Activated naive CD4-positive, alpha-beta T cell treated with anti-CD3 and anti-CD28 coated beads for 36 hours (primary cell): ENCODE data around the gene ALKBH4. TPM values are rescaled to one million over a fixed set of nuclear protein-coding genes. Genes with fewer than 3 reads are reported as not detected.

Experiments used
- CTCF ChIA-PET: fragments of 350-600 bp; sonication (Branson Sonifier 250); formaldehyde crosslinking; loops from one replicate; lab custom pipeline; 2021; ENCODE audit warnings: antibody characterized with exemption; lab: Charles Lee
- DNase-seq: peaks from one replicate; pipeline ENCODE4 v3.0.0-alpha.2; 2020
- H3K27ac Mint-ChIP-seq: one replicate; pipeline ENCODE4 v1.8.0; 2021; ENCODE audit warnings: mild to moderate bottlenecking, mixed read lengths
- H3K27me3 Mint-ChIP-seq: one replicate; pipeline ENCODE4 v1.8.0; 2021; ENCODE audit warnings: low read depth, mixed read lengths
- H3K36me3 Mint-ChIP-seq: one replicate; pipeline ENCODE4 v1.8.0; 2021; ENCODE audit warnings: low read depth, mixed read lengths
- H3K4me1 Mint-ChIP-seq: one replicate; pipeline ENCODE4 v1.8.0; 2021; ENCODE audit warnings: low read depth, mixed read lengths
- H3K4me3 Mint-ChIP-seq: one replicate; pipeline ENCODE4 v1.8.0; 2021; ENCODE audit warnings: mild to moderate bottlenecking, moderate library complexity, mixed read lengths
- H3K9me3 Mint-ChIP-seq: one replicate; pipeline ENCODE4 v1.8.0; 2021; ENCODE audit warnings: mixed read lengths
- intact Hi-C: fragments of 100-400 bp; cut with micrococcal nuclease; formaldehyde crosslinking; loops from one replicate; pipeline ENCODE4 v1.15.1; 2023
- total RNA-seq, 2 experiments: library from RNA; stranded (reverse); gene quantifications; one replicate each; pipeline ENCODE4 v1.2.3, GENCODE V29; 2021

Gene ALKBH4
- total RNA-seq, 2 experiments from 2014 or later: 5.7 to 6.4 TPM

GRCh38 chr7:102445674-102446071 lies 19.0 kb downstream of the ALKBH4 start:
- Mint-ChIP-seq H3K27ac (no peak overlapping the region), H3K9me3 (no peaks in the 10 kb centered on the region), H3K36me3 (peaks cover 7% of the 10 kb centered on the region), H3K27me3 (no peaks in the 10 kb centered on the region), H3K4me3 (no peak overlapping the region), H3K4me1 (peaks cover 2% of the 10 kb centered on the region)
- no peak for DNase-seq
- CTCF ChIA-PET: no interaction called here
- intact Hi-C loops: no loop called here

GRCh38 chr7:102444961-102445673 lies 19.5 kb downstream of the ALKBH4 start:
- no peaks in the 10 kb centered on the region for H3K27me3 Mint-ChIP-seq

GRCh38 chr7:102439963-102440795 lies 24.5 kb downstream of the ALKBH4 start:
- no peak overlapping the region for H3K27ac Mint-ChIP-seq
- CTCF ChIA-PET: interaction anchor here (2.5 kb wide), 1 partner anchor 30 kb away, joined by 6 read pairs; no protein-coding TSS in a partner anchor
- H3K4me3 Mint-ChIP-seq: no peak overlapping the region
- intact Hi-C loops: loop anchor here (10.0 kb wide), 1 partner anchor 905 kb away; the partner anchor contains the start of genes DNAJC2 and PSMC2
- no peak for DNase-seq
- H3K36me3 Mint-ChIP-seq: peaks cover 8% of the 10 kb centered on the region
- H3K4me1 Mint-ChIP-seq: peaks cover 2% of the 10 kb centered on the region
- no peaks in the 10 kb centered on the region for H3K27me3 Mint-ChIP-seq
- H3K9me3 Mint-ChIP-seq: no peaks in the 10 kb centered on the region

More at GRCh38 chr7:102444961-102445673, 19.5 kb downstream of the ALKBH4 start:
- Mint-ChIP-seq H3K9me3 (no peaks in the 10 kb centered on the region), H3K36me3 (peaks cover 7% of the 10 kb centered on the region), H3K4me1 (peaks cover 2% of the 10 kb centered on the region), H3K4me3 (no peak overlapping the region), H3K27ac (no peak overlapping the region)
- DNase-seq: no peak
- CTCF ChIA-PET: interaction anchor here (1.0 kb wide), 1 partner anchor 18 kb away, joined by 5 read pairs; no protein-coding TSS in a partner anchor
- intact Hi-C loops: no loop called here

GRCh38 chr7:102436118-102436517 lies 28.5 kb downstream of the ALKBH4 start:
- H3K4me1 Mint-ChIP-seq: peaks cover 27% of the 10 kb centered on the region
- DNase-seq: no peak
- intact Hi-C loops: loop anchor here (10.0 kb wide), 1 partner anchor 909 kb away; the partner anchor contains the start of genes DNAJC2 and PSMC2
- no peak overlapping the region for H3K27ac Mint-ChIP-seq
- CTCF ChIA-PET: interaction anchor here (1.4 to 2.3 kb wide), 2 partner anchors 24 to 31 kb away, joined by 5 to 9 read pairs; no protein-coding TSS in a partner anchor
- no peaks in the 10 kb centered on the region for H3K9me3 Mint-ChIP-seq
- H3K4me3 Mint-ChIP-seq: no peak overlapping the region
- H3K27me3 Mint-ChIP-seq: no peaks in the 10 kb centered on the region
- peaks cover 3% of the 10 kb centered on the region for H3K36me3 Mint-ChIP-seq

- peaks cover 46% of the 10 kb centered on the region for H3K4me1 Mint-ChIP-seq
Observed at GRCh38 chr7:102434039-102434486, 30.6 kb downstream of the ALKBH4 start.

GRCh38 chr7:102433219-102434038 lies 31.2 kb downstream of the ALKBH4 start, which contains the start of gene ORAI2:
ORAI2 (plus strand) TSS chr7:102433575; CDS start chr7:102438957, 5,382 bp downstream.
- Mint-ChIP-seq H3K4me1 (peaks cover 49% of the 10 kb centered on the region), H3K27ac (peak within 1 kb of the TSS; percentile 98), H3K9me3 (no peaks in the 10 kb centered on the region), H3K4me3 (peak within 1 kb of the TSS; percentile 79), H3K27me3 (no peaks in the 10 kb centered on the region), H3K36me3 (peaks cover 3% of the 10 kb centered on the region)
- DNase-seq: peak; percentile 81
- CTCF ChIA-PET: interaction anchor here (1.0 to 2.9 kb wide), 5 partner anchors 18 to 34 kb away, joined by 3 to 12 read pairs (median 7); no protein-coding TSS in a partner anchor
- intact Hi-C loops: loop anchor here (5.0 to 10.0 kb wide), 2 partner anchors 71 to 911 kb away; partner anchors contain the start of genes DNAJC2 and PSMC2

More at GRCh38 chr7:102434039-102434486, 30.6 kb downstream of the ALKBH4 start:
- intact Hi-C loops: loop anchor here (5.0 to 10.0 kb wide), 2 partner anchors 72 to 911 kb away; partner anchors contain the start of genes DNAJC2 and PSMC2
- peak; percentile 44 for DNase-seq
- Mint-ChIP-seq H3K4me3 (peak overlapping the region; percentile 79), H3K27me3 (no peaks in the 10 kb centered on the region), H3K9me3 (no peaks in the 10 kb centered on the region), H3K27ac (peak overlapping the region; percentile 28), H3K36me3 (peaks cover 3% of the 10 kb centered on the region)
- CTCF ChIA-PET: interaction anchor here (1.0 to 2.9 kb wide), 5 partner anchors 19 to 33 kb away, joined by 3 to 12 read pairs (median 7); no protein-coding TSS in a partner anchor

GRCh38 chr7:102432442-102433218 lies 32.0 kb downstream of the ALKBH4 start:
- Mint-ChIP-seq H3K27me3 (no peaks in the 10 kb centered on the region), H3K27ac (peak overlapping the region; percentile 98), H3K4me1 (peaks cover 55% of the 10 kb centered on the region), H3K4me3 (peak overlapping the region; percentile 70), H3K9me3 (no peaks in the 10 kb centered on the region), H3K36me3 (peaks cover 3% of the 10 kb centered on the region)
- intact Hi-C loops: loop anchor here (5.0 to 10.0 kb wide), 2 partner anchors 70 to 912 kb away; partner anchors contain the start of genes DNAJC2 and PSMC2
- CTCF ChIA-PET: interaction anchor here (0.6 to 2.9 kb wide), 2 partner anchors 20 to 27 kb away, joined by 3 to 12 read pairs; no protein-coding TSS in a partner anchor
- peak; percentile 19 for DNase-seq

- CTCF ChIA-PET: interaction anchor here (0.6 to 2.9 kb wide), 2 partner anchors 19 to 26 kb away, joined by 3 to 12 read pairs; no protein-coding TSS in a partner anchor
- no peaks in the 10 kb centered on the region for H3K27me3 Mint-ChIP-seq
- intact Hi-C loops: loop anchor here (1.0 to 10.0 kb wide), 5 partner anchors 16 to 913 kb away; partner anchors contain the start of genes ALKBH4, DNAJC2, LRWD1 and PRKRIP1
- peak overlapping the region; percentile 74 for H3K4me3 Mint-ChIP-seq
- peaks cover 10% of the 10 kb centered on the region for H3K36me3 Mint-ChIP-seq
- peak; percentile 80 for DNase-seq
- H3K27ac Mint-ChIP-seq: peak overlapping the region; percentile 98
- H3K4me1 Mint-ChIP-seq: peaks cover 64% of the 10 kb centered on the region
- H3K9me3 Mint-ChIP-seq: no peaks in the 10 kb centered on the region
Observed at GRCh38 chr7:102431617-102432298, 32.9 kb downstream of the ALKBH4 start.

- Mint-ChIP-seq H3K4me3 (no peak overlapping the region), H3K36me3 (peaks cover 20% of the 10 kb centered on the region), H3K9me3 (no peaks in the 10 kb centered on the region), H3K27ac (peak overlapping the region; percentile 74), H3K27me3 (no peaks in the 10 kb centered on the region), H3K4me1 (peaks cover 82% of the 10 kb centered on the region)
- intact Hi-C loops: no loop called here
- CTCF ChIA-PET: interaction anchor here (0.5 to 1.8 kb wide), 3 partner anchors 14 to 38 kb away, joined by 3 to 7 read pairs (median 3); no protein-coding TSS in a partner anchor
- DNase-seq: no peak
Observed at GRCh38 chr7:102429141-102429899, 35.3 kb downstream of the ALKBH4 start.
